B cell (primary cell): Measurements from ENCODE around the gene KMT2D. TPM values are rescaled to one million over a fixed set of nuclear protein-coding genes. Genes with fewer than 3 reads are reported as not detected.

ENCODE experiments used
- ATAC-seq: fragments of 200-7000 bp; cut with Tn5 transposase; one replicate; pipeline ENCODE4 v1.10.0; 2021; ENCODE audit warnings: low read depth, mild to moderate bottlenecking, moderate number of reproducible peaks, moderate library complexity
- CTCF ChIA-PET: fragments of 350-600 bp; sonication (Branson Sonifier 250); formaldehyde crosslinking; loops from one replicate; lab custom pipeline; 2021; ENCODE audit warnings: antibody characterized with exemption, inconsistent platforms; lab: Charles Lee
- POLR2A ChIA-PET: fragments of 350-600 bp; sonication (Branson Sonifier 250); formaldehyde crosslinking; loops from one replicate; lab custom pipeline; 2021; ENCODE audit warnings: antibody characterized with exemption; lab: Charles Lee
- DNase-seq: peaks from one replicate; pipeline ENCODE4 v3.0.0; 2013
- H2AFZ ChIP-seq: 2 replicates; pipeline ENCODE4 v1.6.1; 2012; ENCODE audit warnings: mild to moderate bottlenecking, low read depth, low read length; ENCODE audit not compliant: insufficient read depth, poor library complexity, severe bottlenecking
- H3K27ac ChIP-seq, 2 donors: 1 replicate in 1 of 2; 2 replicates in 1 of 2; pipeline ENCODE4 v1.5.1; 2012 to 2013; ENCODE audit warnings: low read length in 2 of 2, mild to moderate bottlenecking in 2 of 2, moderate library complexity in 1 of 2
- H3K27me3 ChIP-seq, 4 experiments: fragments of 200-600 bp in 1 of 4; sonication (generic) in 1 of 4; replicated peaks in 1 of 4; 1 replicate in 2 of 4; 2 replicates in 2 of 4; pipeline versions ENCODE4 v1.6.1 to v1.7.0; 2013 to 2016; ENCODE audit warnings: low read length in 3 of 4, mild to moderate bottlenecking in 2 of 4, mixed read lengths in 1 of 4, moderate library complexity in 1 of 4; ENCODE audit not compliant: insufficient read depth in 4 of 4, control insufficient read depth in 3 of 4; ENCODE audit errors: control extremely low read depth in 1 of 4
- H3K36me3 ChIP-seq, 2 experiments: replicated peaks in 1 of 2; 1 replicate in 1 of 2; 2 replicates in 1 of 2; pipeline versions ENCODE4 v1.6.1 to v1.7.1; 2013; ENCODE audit warnings: low read length in 1 of 2; ENCODE audit not compliant: insufficient read depth in 2 of 2, control insufficient read depth in 1 of 2; ENCODE audit errors: control extremely low read depth in 1 of 2, extremely low read depth in 1 of 2
- H3K4me1 ChIP-seq, 2 donors: fragments of 200-600 bp in 1 of 2; sonication (generic) in 1 of 2; 1 replicate in 1 of 2; 2 replicates in 1 of 2; pipeline versions ENCODE4 v1.5.1 to v1.6.1; 2013 to 2017; ENCODE audit warnings: low read length in 2 of 2; ENCODE audit not compliant: control insufficient read depth in 2 of 2, insufficient read depth in 2 of 2
- H3K4me2 ChIP-seq: replicated peaks from 2 replicates; pipeline ENCODE3; 2012; ENCODE audit warnings: mild to moderate bottlenecking, low read depth, low read length; ENCODE audit not compliant: poor library complexity, severe bottlenecking
- H3K4me3 ChIP-seq, 5 experiments: fragments of 200-600 bp in 1 of 5; sonication (generic) in 1 of 5; 1 replicate in 3 of 5; 2 replicates in 2 of 5; pipeline versions ENCODE4 v1.5.1 to v1.7.0; 2011 to 2016; ENCODE audit warnings: low read length in 4 of 5, mild to moderate bottlenecking in 4 of 5, low read depth in 2 of 5, control low read depth in 1 of 5, moderate library complexity in 1 of 5; ENCODE audit not compliant: insufficient read depth in 1 of 5; ENCODE audit errors: control extremely low read depth in 1 of 5, extremely low read depth in 1 of 5
- H3K79me2 ChIP-seq: fragments of 200-600 bp; sonication (generic); one replicate; pipeline ENCODE4 v1.6.0; 2016; ENCODE audit warnings: low read length; ENCODE audit not compliant: control insufficient read depth, insufficient read depth
- H3K9ac ChIP-seq: fragments of 200-600 bp; sonication (generic); 2 replicates; pipeline ENCODE4 v1.6.1; 2017; ENCODE audit warnings: mild to moderate bottlenecking, low read length, moderate library complexity
- H3K9me3 ChIP-seq, 3 donors: one replicate each; pipeline versions ENCODE4 v1.6.1 to v1.7.1; 2013; ENCODE audit warnings: low read length in 2 of 3; ENCODE audit not compliant: control insufficient read depth in 2 of 3, insufficient read depth in 1 of 3; ENCODE audit errors: control extremely low read depth in 1 of 3
- H4K20me1 ChIP-seq: 2 replicates; pipeline ENCODE4 v1.6.0; 2012; ENCODE audit warnings: mild to moderate bottlenecking, low read length; ENCODE audit not compliant: insufficient read depth, control insufficient read depth, poor library complexity, severe bottlenecking
- H3K27ac Mint-ChIP-seq: one replicate; pipeline ENCODE4 v1.8.0; 2021; ENCODE audit warnings: mixed read lengths
- H3K27me3 Mint-ChIP-seq: one replicate; pipeline ENCODE4 v1.8.0; 2021; ENCODE audit warnings: mixed read lengths
- H3K4me1 Mint-ChIP-seq: one replicate; pipeline ENCODE4 v1.8.0; 2021; ENCODE audit warnings: mixed read lengths
- H3K4me3 Mint-ChIP-seq: one replicate; pipeline ENCODE4 v1.8.0; 2021; ENCODE audit warnings: mixed read lengths
- H3K9me3 Mint-ChIP-seq: one replicate; pipeline ENCODE4 v1.8.0; 2022; ENCODE audit warnings: mixed read lengths; ENCODE audit not compliant: insufficient read depth
- CTCF ChIP-seq: fragments of 200-600 bp; IDR thresholded peaks from one replicate; pipeline ENCODE4 v1.8.0; 2022; ENCODE audit warnings: antibody characterized with exemption, mild to moderate bottlenecking
- EZH2 ChIP-seq: IDR thresholded peaks from 2 replicates; pipeline ENCODE4 v1.6.1; 2012; ENCODE audit warnings: borderline replicate concordance, low read depth, mild to moderate bottlenecking, moderate library complexity, low read length; ENCODE audit not compliant: insufficient read depth, poor library complexity, severe bottlenecking
- WGBS: methylation state at CpG from one replicate; pipeline ENCODE4 v1.1.5; 2013; ENCODE audit warnings: missing lambda C conversion rate; ENCODE audit not compliant: insufficient coverage; 5-methylcytosine and 5-hydroxymethylcytosine counted together
- intact Hi-C: fragments of 100-400 bp; cut with micrococcal nuclease; formaldehyde crosslinking; loops from one replicate; pipeline ENCODE4 v1.10.0; 2022
- polyA plus RNA-seq: library from polyadenylated mRNA; depleted of rRNA; stranded (reverse); fragments of >200 nt; gene quantifications from 2 replicates; pipeline ENCODE4 v1.2.3, GENCODE V29; 2012
- total RNA-seq, 2 donors: library from RNA; stranded (reverse); fragments of 120-200 nt in 1 of 2; gene quantifications; 1 replicate in 1 of 2; 2 replicates in 1 of 2; pipeline versions ENCODE4 v1.2.3 to v1.2.4, GENCODE V29; 2013 to 2022

The KMT2D gene
- total and polyA plus RNA-seq, 2 donors (not counting 1 experiment from before 2014, with no cell fraction given): 64.0 to 179 TPM

- TF ChIP-seq EZH2: no peak
- TF ChIP-seq CTCF: no peak
- Histone ChIP-seq H3K36me3 (peaks cover 0 to 63% of the 10 kb centered on the region in 2 experiments), H3K79me2 (peaks cover 13% of the 10 kb centered on the region), H3K9me3 (no peaks in the 10 kb centered on the region), H3K27ac (no peak overlapping the region), H3K27me3 (no peaks in the 10 kb centered on the region), H3K4me3 (no peak overlapping the region), H2AFZ (no peak overlapping the region), H3K4me1 (no peaks in the 10 kb centered on the region), H3K9ac (no peak overlapping the region), H4K20me1 (peaks cover 20% of the 10 kb centered on the region), H3K4me2 (no peak overlapping the region)
- 96% methylated on average over 4 of the region's 4 CpGs for WGBS
- Mint-ChIP-seq H3K9me3 (no peaks in the 10 kb centered on the region), H3K4me3 (no peak overlapping the region), H3K4me1 (no peaks in the 10 kb centered on the region), H3K27ac (no peak overlapping the region), H3K27me3 (no peaks in the 10 kb centered on the region)
- intact Hi-C loops: no loop called here
- DNase-seq (no peak), ATAC-seq (no peak)
- POLR2A ChIA-PET: no interaction called here
- CTCF ChIA-PET: interaction anchor here (0.9 to 1.5 kb wide), 2 partner anchors 9 to 46 kb away, joined by 3 to 4 read pairs; no protein-coding TSS in a partner anchor
These were observed 26.3 kb downstream of the KMT2D start for GRCh38 chr12:49034286-49034622.

DNA sequence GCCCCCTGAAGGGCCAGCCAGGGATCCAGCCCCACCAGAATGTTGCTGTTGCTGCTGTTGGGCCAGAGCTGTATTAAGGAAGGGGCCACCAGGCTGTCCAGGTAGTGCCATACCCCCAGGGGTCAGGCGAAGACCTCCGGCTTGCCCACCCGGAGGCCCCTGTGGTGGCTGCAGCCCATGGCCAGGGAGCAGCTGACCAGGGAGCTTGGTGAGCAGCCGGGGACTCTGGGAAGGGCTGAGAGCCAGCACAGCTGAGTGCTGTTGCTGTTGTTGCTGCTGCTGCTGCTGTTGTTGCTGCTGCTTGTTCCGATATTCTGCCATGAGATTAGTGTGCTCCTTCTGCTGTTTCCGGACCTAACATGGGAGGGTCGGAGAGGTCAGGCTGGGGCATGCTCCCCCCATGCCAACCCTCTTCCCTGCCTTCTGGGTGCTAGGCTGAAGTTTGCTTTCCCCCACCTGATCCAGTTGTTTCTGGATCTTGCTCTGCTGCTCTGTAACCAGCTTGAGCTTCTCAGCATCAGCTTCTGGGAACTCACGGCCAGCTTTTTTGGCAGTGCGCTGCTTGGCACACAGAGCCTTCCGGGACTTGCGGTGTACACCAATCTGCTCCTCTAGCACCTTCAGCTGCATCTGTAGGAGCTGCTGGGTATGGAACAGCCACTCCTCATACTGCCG is 26.8 kb downstream of the KMT2D start:
- H3K4me1 Mint-ChIP-seq: no peaks in the 10 kb centered on the region
- TF ChIP-seq CTCF: no peak
- TF ChIP-seq EZH2: no peak
- Histone ChIP-seq H3K27me3 (no peaks in the 10 kb centered on the region), H4K20me1 (peaks cover 20% of the 10 kb centered on the region), H3K4me1 (no peaks in the 10 kb centered on the region), H3K79me2 (peaks cover 16% of the 10 kb centered on the region), H3K9ac (no peak overlapping the region), H2AFZ (no peak overlapping the region), H3K4me2 (no peak overlapping the region), H3K9me3 (no peaks in the 10 kb centered on the region), H3K4me3 (no peak overlapping the region), H3K27ac (no peak overlapping the region), H3K36me3 (peaks cover 0 to 63% of the 10 kb centered on the region in 2 experiments)
- intact Hi-C loops: no loop called here
- H3K27me3 Mint-ChIP-seq: no peaks in the 10 kb centered on the region
- 95% methylated on average over 12 of the region's 12 CpGs for WGBS
- ATAC-seq (no peak), DNase-seq (no peak)
- POLR2A ChIA-PET: no interaction called here
- no peaks in the 10 kb centered on the region for H3K9me3 Mint-ChIP-seq
- CTCF ChIA-PET: interaction anchor here (0.9 to 2.9 kb wide), 4 partner anchors 10 to 46 kb away, joined by 3 to 9 read pairs (median 4); no protein-coding TSS in a partner anchor
- H3K4me3 Mint-ChIP-seq: no peak overlapping the region
- no peak overlapping the region for H3K27ac Mint-ChIP-seq
